Measurements from ENCODE around the gene PROCR.
A peak's percentile ranks its signal among the peaks of the same experiment; 100 is the strongest.
"Not testable (repeated sequence)": the region's sequence is repeated elsewhere in the genome, so short reads cannot be mapped to it uniquely, and the experiment has no call there.

Gene PROCR

DNA sequence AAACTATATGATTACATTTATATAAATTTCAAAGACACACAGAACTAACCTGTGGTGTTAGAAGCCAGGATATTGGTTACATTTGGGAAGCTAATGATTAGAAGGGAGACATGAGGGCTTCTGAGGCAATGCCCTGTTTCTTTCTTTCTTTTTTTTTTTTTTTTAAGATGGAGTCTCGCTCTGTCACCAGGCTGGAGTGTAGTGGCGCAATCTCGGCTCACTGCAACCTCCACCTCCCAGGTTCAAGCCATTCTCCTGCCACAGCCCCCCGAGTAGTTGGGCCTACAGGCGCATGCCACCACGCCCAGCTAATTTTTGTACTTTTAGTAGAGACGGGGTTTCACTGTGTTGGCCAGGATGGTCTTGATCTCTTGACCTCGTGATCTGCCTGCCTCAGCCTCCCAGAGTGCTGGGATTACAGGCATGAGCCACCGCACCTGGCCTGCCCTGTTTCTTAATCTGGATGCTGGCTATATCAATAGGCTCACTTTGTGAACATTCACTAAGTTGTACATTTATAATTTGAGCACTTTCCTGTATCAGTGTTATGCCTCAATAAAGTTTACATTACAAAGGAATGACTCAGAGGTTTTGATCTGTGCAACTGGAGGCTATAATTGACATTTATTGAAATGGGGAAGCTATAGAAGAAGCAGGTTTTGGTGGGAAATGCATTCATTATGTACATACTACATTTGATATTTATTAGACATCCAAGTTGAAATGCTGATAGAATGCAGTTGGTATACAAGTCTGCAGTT, 21.3 kb downstream of the PROCR start:
- not testable (repeated sequence) for DNase-seq

DNA sequence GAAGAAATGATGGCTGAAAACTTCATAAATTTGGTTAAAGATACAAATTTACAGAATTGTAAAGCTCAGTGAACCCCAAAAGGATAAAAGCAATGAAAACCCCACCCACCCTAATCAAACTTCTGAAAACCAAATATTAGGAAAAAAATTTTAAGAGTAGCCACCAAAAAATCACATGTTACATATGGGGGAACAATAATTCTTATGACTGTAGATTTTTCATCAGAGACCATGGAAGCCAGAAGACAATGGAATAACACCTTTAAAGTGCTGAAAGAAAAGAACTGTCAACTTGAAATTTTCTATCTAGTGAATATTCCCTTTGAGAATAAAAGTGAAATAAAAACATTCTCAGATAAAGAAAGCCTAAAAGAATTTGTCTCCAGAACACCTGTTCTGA, 24.4 kb downstream of the PROCR start:
- no peak for DNase-seq

- no peak for DNase-seq
Measured at GRCh38 chr20:35199740-35200139, 27.9 kb downstream of the PROCR start.

- no peak for DNase-seq
Measured at GRCh38 chr20:35200267-35200666, 28.4 kb downstream of the PROCR start.

- DNase-seq = not testable (repeated sequence)
Measured at GRCh38 chr20:35201467-35201866, 29.6 kb downstream of the PROCR start.

DNA sequence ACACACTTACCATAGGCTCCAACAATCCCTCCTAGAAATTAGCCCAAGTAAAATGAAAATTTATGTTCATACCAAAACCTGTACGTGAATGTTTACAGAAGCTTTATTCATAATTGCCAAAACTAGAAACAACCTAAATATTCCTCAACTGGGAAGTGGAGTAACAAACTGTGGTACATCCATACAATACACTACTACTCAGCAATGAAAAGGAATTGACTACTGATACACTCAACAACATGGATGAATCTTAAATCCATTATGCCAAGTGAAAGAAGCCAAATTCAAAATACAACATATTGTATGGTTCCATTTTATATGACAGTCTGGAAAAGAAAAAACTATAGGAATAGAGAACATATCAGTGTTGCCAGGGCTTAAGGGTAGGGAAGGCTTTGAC, 34.9 kb downstream of the PROCR start:
- DNase-seq = no peak

DNA sequence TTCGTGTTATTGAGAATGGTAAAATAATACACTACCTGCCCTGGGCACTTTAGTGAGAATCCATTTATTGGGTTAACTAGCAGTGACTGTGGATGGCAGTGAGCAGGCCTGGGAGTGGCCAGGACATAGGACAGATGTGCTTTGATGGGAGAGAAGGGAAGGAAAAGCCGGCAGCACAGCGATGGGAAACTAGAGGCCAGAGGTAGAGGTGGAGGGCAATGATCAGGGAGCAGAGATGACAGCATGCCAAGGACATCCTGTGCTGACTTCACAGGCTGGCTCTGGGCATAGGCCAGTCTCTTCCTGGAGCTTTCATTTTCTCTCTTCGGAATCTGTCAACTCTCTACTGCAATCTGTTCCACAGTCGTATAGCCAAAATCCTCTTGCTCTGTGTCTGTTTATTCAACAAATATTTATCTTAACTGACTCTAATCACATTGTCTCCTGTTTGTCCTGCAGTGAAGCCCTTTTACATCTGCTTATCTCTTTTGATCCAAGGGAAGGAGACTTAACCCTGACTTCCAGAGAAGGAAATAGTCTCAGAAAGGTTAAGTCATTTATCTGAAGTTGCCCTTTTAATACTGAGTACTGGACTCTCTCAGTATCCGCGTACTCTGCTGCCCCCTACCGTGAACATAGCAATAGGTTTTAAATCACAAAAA, 36.2 kb downstream of the PROCR start:
- peak; percentile 80 for DNase-seq

DNA sequence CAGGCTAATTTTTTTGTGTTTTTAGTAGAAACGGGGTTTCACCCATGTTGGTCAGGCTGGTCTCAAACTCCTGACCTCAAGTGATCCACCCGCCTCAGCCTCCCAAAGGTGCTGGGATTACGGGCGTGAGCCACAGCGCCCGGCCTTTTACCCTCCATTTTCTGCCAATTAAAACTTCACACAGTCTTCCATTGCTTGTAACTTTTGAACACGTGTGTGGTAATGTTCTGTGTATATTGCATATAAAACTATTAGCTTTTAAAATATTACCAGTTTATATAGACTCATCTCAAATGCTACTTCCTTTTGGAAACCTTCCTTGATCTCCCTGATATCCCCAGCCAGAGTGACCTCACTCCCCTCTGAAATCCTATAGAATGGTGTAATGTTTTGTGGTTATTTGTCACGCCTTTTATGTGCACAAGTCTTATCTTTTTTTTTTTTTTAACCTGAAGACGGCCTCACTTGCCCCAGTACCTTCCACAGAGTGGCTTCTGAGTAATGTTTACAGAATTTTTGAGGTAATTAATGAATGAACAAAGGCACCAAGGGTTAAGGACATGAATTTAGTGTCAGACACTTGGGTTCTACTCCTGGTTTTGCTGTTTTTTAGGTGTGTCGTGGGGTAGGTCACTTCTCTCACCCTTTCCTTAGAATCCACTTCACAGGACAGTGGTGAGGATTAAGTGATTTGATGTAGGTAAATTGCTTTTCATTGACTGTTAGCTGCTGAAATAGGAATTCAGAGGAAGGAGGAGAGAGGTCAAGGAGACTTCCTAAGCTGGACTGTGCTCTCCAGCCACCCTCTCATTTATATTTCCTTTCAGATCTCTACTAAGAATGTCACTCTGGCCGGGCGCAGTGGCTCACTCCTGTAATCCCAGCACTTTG, 43.4 kb downstream of the PROCR start:
- DNase-seq = no peak

GRCh38 chr20:35216541-35216940, 44.7 kb downstream of the PROCR start:
- DNase-seq = no peak

DNA sequence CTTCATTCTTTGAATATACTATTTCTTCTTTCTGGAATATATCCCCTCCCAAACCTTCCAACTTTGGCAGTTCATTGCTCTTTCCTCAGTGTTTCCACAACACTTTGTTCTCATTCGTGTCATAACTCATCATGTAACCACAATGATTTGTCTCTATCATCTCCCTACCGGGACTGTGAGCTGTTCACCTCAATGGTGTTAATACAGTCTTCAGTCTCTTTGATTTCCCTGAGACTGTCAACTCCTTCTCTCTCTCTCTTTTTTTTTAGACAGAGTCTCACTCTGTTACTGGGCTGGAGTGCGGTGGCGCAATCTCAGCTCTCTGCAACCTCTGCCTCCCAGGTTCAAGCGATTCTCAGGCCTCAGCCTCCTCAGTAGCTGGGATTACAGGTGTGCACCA, 52.1 kb downstream of the PROCR start:
- no peak for DNase-seq

DNA sequence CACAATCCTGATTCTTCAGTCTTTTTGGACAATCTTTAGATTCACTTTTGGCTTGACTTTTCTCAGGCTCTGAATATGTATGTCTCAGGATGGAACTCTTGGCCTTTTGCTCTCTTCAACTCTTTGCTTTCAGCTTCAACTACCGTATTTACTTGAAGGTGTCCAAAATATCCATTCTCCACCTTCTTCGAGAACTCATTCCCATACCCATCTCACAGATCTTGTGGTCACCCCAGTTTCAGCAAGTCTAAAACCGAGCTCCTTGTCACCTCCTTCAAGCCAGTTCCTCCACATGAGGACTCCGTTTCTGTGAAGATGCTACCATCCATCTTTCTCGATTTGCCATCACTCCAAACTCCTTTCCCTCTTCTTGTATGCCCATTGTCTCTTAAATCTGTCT, 52.7 kb downstream of the PROCR start:
- DNase-seq = no peak

- no peak for DNase-seq
Measured at GRCh38 chr20:35225319-35226125, 53.6 kb downstream of the PROCR start.

- DNase-seq = no peak
Measured at GRCh38 chr20:35226126-35226883, 54.4 kb downstream of the PROCR start, which contains the start of gene MMP24. Gene MMP24 (plus strand): TSS chr20:35226690. CDS start chr20:35226739, 49 bp downstream.

All from right hindlimb (tissue), 1 donor.